Kidney (tissue), 14 donors: ENCODE data around the gene ACER3. TPM values are rescaled to one million over a fixed set of nuclear protein-coding genes. Genes with fewer than 3 reads are reported as not detected.

Experiments
- DNase-seq, 5 donors: peaks; one replicate each; pipeline ENCODE4 v3.0.0-alpha.2; 2013 to 2020
- FAIRE-seq: peaks from 2 replicates; lab custom pipeline; 2012; peaks lifted over from hg19 to GRCh38; lab: Jason Lieb, UNC
- H3K27ac ChIP-seq, 2 donors: one replicate each; pipeline ENCODE4 v1.7.0; 2013; ENCODE audit warnings: low read depth in 2 of 2, low read length in 2 of 2, inconsistent platforms in 1 of 2
- H3K27me3 ChIP-seq: one replicate; pipeline ENCODE4 v1.7.1; 2013; ENCODE audit warnings: low read length, inconsistent platforms; ENCODE audit not compliant: control insufficient read depth, insufficient read depth
- H3K36me3 ChIP-seq, 3 donors: one replicate each; pipeline versions ENCODE4 v1.7.0 to v1.7.1; 2013; ENCODE audit warnings: low read length in 3 of 3, control low read depth in 1 of 3, inconsistent platforms in 1 of 3; ENCODE audit not compliant: insufficient read depth in 3 of 3, control insufficient read depth in 2 of 3
- H3K4me1 ChIP-seq, 3 donors: one replicate each; pipeline versions ENCODE4 v1.7.0 to v1.7.1; 2013; ENCODE audit warnings: low read length in 3 of 3, inconsistent platforms in 1 of 3, low read depth in 1 of 3; ENCODE audit not compliant: control insufficient read depth in 2 of 3, insufficient read depth in 2 of 3
- H3K4me3 ChIP-seq, 3 donors: one replicate each; pipeline versions ENCODE4 v1.7.0 to v1.8.1; 2013; ENCODE audit warnings: low read length in 3 of 3, control low read depth in 1 of 3, inconsistent platforms in 1 of 3
- H3K9ac ChIP-seq, 3 donors: one replicate each; pipeline versions ENCODE4 v1.7.0 to v1.7.1; 2013; ENCODE audit warnings: low read length in 3 of 3, control low read depth in 1 of 3, inconsistent platforms in 1 of 3
- H3K9me3 ChIP-seq, 3 donors: one replicate each; pipeline versions ENCODE4 v1.7.0 to v1.7.1; 2013; ENCODE audit warnings: low read length in 3 of 3, control low read depth in 1 of 3, inconsistent platforms in 1 of 3; ENCODE audit not compliant: control insufficient read depth in 2 of 3, insufficient read depth in 1 of 3
- CTCF ChIP-seq: IDR thresholded peaks from 3 replicates; pipeline ENCODE4 v1.5.1; 2012; ENCODE audit warnings: mild to moderate bottlenecking, moderate library complexity, borderline replicate concordance; ENCODE audit not compliant: insufficient read depth; ENCODE audit errors: extremely low read depth
- intact Hi-C: fragments of 100-400 bp; cut with DNase I; formaldehyde crosslinking; loops from one replicate; pipeline ENCODE4 v1.11.1; 2022
- polyA plus RNA-seq: library from polyadenylated mRNA; stranded (reverse); fragments of 350-450 nt; fragmentation: Illumina TruSeq; extraction: RNeasy Lipid Tissue Mini Kit (QIAGEN cat#74804); gene quantifications from one replicate; pipeline ENCODE4 v1.2.3, GENCODE V29; 2014; ENCODE audit warnings: low read depth, low replicate concordance; ENCODE audit not compliant: insufficient read depth
- total RNA-seq: library from RNA; stranded (reverse); fragmentation: NEBNext Ultra II Directional; extraction: Animal tissue kit (Norgen Biotek cat#: 25700); gene quantifications from one replicate; pipeline ENCODE4 v1.2.1, GENCODE V29; 2021
- donor health status: control.
- donor health status: control.
- donor health status: control.
- donor health status: control.
- donor health status: control.
- donor health status: DM: yes; HTN: yes; CAD: no.
- donor health status: Normal renal cell carcinoma (clear cell type).

The ACER3 gene
- total and polyA plus RNA-seq, 2 donors from 2014 or later, result 5.9 to 35.3 TPM

GRCh38 chr11:77020734-77021133 lies 160.0 kb downstream of the ACER3 start:
- no peak for TF ChIP-seq CTCF
- H3K4me3 ChIP-seq, result no peak overlapping the region
- no peaks in the 10 kb centered on the region for H3K27me3 ChIP-seq
- DNase-seq (no peak), FAIRE-seq (no peak)
- intact Hi-C loops, result no loop called here
- H3K9me3 ChIP-seq, result no peaks in the 10 kb centered on the region
- no peaks in the 10 kb centered on the region for H3K4me1 ChIP-seq
- H3K9ac ChIP-seq, result no peak overlapping the region
- H3K36me3 ChIP-seq, result no peaks in the 10 kb centered on the region
- no peak overlapping the region for H3K27ac ChIP-seq

- TF ChIP-seq CTCF, result no peak
- intact Hi-C loops, result no loop called here
- DNase-seq (no peak), FAIRE-seq (no peak)
- Histone ChIP-seq H3K9me3 (no peaks in the 10 kb centered on the region), H3K4me1 (no peaks in the 10 kb centered on the region), H3K4me3 (no peak overlapping the region), H3K36me3 (no peaks in the 10 kb centered on the region), H3K27me3 (no peaks in the 10 kb centered on the region), H3K9ac (no peak overlapping the region), H3K27ac (no peak overlapping the region)
These were observed 164.0 kb downstream of the ACER3 start for GRCh38 chr11:77024745-77025144.

GRCh38 chr11:77026221-77026620 lies 165.5 kb downstream of the ACER3 start:
- no peak for FAIRE-seq
- H3K4me1 ChIP-seq, result no peaks in the 10 kb centered on the region
- no peak for DNase-seq

More at GRCh38 chr11:77026221-77026620, 165.5 kb downstream of the ACER3 start:
- no peak for TF ChIP-seq CTCF
- Histone ChIP-seq H3K27ac (no peak overlapping the region), H3K9me3 (no peaks in the 10 kb centered on the region), H3K9ac (no peak overlapping the region), H3K27me3 (no peaks in the 10 kb centered on the region), H3K4me3 (no peak overlapping the region), H3K36me3 (no peaks in the 10 kb centered on the region)
- intact Hi-C loops, result no loop called here
